Stomach (tissue), 4 donors: ENCODE measurements around the gene TEX10.

Source experiments
- CTCF ChIP-seq, 7 experiments: fragments of 450-650 bp in 4 of 7; fragments of 200-600 bp in 3 of 7; sonication (generic) in 3 of 7; IDR thresholded peaks; one replicate each; pipeline ENCODE4 v1.5.1; 2016 to 2019; ENCODE audit warnings: antibody characterized with exemption in 7 of 7, control low read depth in 2 of 7, mild to moderate bottlenecking in 1 of 7
- EP300 ChIP-seq: sonication (generic); formaldehyde crosslinking; IDR thresholded peaks from one replicate; pipeline ENCODE4 v1.6.1; 2017; ENCODE audit warnings: antibody characterized with exemption
- POLR2A ChIP-seq, 4 donors: fragments of 450-650 bp; IDR thresholded peaks; one replicate each; pipeline ENCODE4 v1.6.1; 2016; ENCODE audit warnings: antibody characterized with exemption in 4 of 4, control low read depth in 2 of 4, mild to moderate bottlenecking in 1 of 4, moderate library complexity in 1 of 4
- POLR2AphosphoS5 ChIP-seq, 3 donors: sonication (generic); formaldehyde crosslinking; IDR thresholded peaks; one replicate each; pipeline ENCODE4 v1.6.1; 2016; ENCODE audit warnings: antibody characterized with exemption in 3 of 3

GRCh38 chr9:100340224-100340623, 12.5 kb downstream of the TEX10 start:
- TF ChIP-seq CTCF (IDR thresholded peaks at IDR 0.05) (no peak), POLR2A (IDR thresholded peaks at IDR 0.05) (no peak), POLR2AphosphoS5 (IDR thresholded peaks at IDR 0.05) (no peak), EP300 (no peak)
